GM18907 (cell line): Measurements from ENCODE around the gene FUT8.
"Not testable (repeated sequence)": the region's sequence is repeated elsewhere in the genome, so short reads cannot be mapped to it uniquely, and the experiment has no call there.

Source experiments
- ATAC-seq: cut with Tn5 transposase; IDR thresholded peaks from one replicate; pipeline ENCODE4 v1.9.1; 2021; ENCODE audit warnings: mild to moderate bottlenecking, moderate library complexity; ENCODE audit not compliant: unreplicated experiment

Gene FUT8

DNA sequence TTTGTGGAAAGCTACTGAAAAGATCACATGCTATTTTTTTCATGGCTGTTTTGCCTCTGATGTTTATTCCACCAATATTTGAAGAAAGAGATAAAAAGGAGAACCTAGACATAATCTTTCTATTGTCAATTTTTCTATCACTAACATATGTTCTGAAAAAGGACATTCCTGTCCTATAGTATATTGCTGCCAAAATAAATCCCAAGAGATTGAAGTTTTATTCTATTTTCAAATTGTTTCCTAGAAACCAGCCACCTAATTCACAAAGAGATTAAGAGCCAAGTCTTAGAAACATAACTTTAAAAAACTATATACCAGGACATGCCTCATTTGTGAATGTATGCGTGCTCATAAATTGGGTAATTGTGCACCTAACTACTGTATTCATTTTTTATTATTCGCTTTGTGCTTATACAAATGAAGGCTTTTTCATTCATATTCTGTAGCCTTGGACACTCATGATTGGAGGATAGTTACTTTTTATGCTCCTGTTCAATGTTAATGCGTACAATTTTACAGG, 200.7 kb downstream of the FUT8 start:
- ATAC-seq = no peak

DNA sequence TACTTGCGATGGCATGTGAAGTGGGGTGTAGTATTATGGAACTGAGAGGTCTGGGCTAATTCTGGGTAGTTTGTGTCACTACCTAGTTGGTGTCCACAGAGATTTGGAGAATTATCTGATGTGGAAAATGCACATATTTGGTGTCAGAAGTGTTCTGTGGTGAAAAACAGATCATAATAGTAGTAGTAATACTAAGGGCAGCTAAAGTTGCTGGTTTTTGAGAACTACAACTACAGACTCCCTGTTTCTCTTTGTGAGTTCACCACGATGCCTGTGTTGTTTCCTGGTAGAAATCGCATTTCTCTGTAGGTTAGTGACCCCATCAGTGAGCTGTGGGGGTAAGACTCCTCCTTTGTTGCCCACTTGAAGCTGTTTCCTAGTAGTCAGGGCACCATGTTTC, 206.5 kb downstream of the FUT8 start:
- ATAC-seq = no peak

DNA sequence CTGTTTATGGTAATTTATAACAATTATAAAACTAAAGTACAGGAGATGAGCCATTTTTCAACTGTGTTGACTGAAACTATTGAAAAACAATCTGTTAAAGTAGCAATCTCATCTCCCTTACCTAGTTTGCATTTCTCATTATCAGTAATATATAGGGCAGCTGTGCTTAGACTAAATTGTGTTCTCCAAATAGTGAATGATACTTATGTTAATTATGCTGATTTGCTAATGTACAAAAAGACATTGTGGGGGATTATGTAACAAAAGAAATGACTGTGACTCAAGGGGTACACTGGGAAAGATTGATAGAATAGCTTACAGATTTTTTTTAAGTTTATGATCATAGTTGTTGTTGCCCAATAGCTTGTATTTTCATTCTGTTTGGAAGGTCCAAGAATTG, 207.7 kb downstream of the FUT8 start:
- no peak for ATAC-seq

DNA sequence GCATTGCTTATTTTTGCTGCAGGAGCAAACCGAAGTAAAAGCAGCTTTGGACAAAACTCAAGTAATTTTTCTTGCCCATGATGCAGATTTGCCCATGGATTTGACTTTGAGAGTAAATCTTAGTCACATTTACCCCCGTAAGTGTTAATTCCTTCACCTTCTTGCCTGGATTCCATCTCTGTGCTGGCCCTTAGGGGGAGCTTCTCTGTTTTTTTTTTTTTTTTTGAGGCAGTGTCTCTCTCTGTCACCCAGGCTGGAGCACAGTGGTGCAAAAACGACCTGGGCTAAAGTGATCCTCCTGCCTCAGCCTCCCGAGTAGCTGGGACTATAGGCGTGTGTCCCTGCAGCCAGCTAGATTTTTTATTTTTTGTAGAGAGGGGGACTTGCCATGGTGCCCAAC, 210.2 kb downstream of the FUT8 start:
- ATAC-seq = no peak

DNA sequence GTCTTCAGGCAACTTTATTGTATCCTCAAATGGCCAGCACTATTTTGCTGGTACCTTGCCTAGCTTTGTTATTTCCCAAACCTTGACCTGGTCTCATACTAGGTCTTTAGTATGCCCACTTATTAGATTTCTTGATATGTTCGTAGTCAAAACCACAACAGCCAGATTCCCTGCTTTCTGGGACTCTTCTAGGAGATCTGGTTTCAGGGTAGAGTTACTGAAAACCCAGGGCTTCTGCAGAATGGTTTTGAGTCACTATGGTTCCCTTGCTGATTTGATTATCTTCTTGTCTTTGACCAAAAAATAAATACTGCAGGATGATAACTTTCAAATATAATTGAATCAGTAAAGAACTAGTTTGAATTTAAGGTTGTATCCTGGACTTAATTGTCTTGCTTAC, 211.2 kb downstream of the FUT8 start:
- ATAC-seq = no peak

DNA sequence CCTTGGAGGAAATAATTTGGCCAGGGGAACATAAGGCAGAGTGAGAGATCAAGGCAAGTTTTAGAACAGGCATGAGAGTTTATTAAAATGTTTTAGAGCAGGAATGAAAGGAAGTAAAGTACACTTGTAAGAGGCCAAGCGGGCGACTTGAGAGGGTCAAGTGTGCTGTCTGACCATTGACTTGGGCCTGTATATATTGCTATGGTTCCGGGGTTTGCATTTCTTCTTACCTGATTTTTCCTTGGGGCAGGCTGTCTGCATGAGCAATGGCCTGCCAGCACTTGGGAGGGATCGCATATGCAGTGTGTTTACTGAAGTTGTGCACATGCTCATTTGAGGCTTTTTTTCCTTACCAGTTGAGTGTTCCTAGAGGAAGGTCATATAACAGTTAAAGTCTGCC, 214.8 kb downstream of the FUT8 start:
- no peak for ATAC-seq

DNA sequence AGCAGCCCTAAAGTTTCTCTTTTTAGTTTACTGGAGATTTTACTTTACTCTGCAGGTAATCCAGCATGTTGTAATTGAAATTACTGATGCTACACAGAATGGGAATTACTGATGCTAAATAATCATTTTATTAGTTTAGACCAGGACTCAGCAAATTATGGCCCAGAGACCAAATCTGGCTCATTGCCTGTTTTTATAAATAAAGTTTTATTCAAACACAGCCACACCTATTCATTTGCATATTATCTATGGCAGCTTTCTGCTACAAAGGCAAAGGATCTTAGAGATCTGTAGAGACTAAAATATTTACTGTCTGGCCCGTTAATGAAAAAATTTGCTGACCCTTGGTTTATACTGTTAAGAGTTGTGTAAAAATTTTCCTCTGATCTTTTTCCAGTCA, 216.1 kb downstream of the FUT8 start:
- ATAC-seq = no peak

DNA sequence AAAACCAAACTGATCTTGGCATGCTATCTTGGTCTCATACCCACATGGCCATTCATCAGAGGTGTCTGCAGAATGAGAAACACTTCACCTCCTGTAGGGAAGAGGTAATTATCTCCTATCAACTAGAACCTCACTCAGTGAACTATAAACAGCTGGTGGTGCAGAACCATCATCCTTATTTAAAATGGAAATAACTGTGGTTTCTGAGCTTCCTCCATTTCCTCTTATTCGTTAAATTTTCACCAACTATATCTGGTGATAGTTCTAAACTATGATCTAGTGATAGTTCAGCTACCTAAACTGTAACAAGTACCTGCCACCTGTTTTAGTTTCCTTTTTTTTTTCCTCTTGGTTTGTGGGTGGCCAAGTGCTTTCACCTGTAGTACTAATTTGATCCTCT, 218.5 kb downstream of the FUT8 start:
- ATAC-seq = peak; percentile 54

DNA sequence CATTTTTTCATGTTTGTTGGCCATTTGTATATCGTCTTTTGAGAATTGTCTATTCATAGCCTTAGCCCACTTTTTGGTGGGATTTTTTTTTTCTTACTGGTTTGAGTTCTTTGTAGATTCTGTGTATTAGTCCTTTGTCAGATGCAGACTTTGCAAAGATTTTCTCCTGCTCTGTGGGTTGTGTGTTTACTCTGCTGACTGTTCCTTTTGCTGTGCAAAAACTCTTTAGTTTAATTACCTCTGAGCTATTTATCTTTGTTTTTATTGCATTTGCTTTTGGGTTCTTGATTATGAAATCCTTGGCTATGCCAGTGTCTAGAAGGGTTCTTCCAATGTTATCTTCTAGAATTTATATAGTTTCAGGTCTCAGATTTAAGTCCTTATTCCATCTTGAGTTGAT, 220.0 kb downstream of the FUT8 start:
- no peak for ATAC-seq

DNA sequence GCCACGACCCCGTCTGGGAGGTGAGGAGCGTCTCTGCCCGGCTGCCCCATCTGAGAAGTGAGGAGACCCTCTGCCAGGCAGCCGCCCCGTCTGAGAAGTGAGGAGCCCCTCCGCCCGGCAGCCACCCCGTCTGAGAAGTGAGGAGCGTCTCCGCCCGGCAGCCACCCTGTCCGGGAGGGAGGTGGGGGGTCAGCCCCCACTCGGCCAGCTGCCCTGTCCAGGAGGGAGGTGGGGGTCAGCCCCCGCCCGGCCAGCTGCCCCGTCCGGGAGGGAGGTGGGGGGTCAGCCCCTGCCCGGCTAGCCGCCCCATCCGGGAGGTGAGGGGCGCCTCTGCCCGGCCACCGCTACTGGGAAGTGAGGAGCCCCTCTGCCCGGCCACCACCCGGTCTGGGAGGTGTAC, 221.1 kb downstream of the FUT8 start:
- ATAC-seq = not testable (repeated sequence)

DNA sequence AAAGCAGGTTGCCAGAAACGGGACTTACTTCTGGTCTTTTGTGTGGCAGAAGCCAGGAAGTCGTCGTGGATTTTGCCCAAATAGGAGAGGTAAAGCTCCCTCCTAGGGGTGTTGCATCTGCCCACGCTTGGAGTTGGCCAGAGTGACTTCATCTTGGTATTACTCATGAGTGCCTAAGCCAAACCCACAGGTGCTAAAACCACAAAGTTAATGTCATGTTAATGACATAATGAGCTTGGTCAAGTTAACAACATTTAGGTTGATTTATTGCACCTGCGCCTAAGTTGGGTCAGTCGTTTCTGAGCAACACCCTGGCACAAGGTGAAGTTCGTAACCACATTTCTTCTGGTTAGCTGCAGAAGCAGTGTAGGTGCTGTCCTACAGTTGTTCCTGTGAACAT, 225.2 kb downstream of the FUT8 start:
- peak; percentile 83 for ATAC-seq

DNA sequence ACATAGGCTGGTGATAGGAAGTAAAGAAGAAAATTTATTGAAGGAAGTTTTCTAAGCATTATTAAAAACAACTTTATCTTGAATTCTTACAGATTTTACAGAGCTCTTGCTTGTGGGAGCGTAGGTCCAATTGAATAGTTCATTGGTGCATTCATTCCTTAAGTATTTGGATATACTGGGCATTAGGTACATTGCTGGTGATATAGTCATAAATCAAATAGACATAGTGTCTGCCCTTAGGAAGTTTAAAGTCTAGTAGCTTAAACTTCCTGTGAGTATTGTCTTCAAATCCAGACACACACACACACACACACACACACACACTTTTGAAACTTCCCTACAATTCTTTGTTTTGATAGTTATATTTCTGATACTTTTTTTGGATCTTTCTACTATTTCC, 226.7 kb downstream of the FUT8 start:
- no peak for ATAC-seq

DNA sequence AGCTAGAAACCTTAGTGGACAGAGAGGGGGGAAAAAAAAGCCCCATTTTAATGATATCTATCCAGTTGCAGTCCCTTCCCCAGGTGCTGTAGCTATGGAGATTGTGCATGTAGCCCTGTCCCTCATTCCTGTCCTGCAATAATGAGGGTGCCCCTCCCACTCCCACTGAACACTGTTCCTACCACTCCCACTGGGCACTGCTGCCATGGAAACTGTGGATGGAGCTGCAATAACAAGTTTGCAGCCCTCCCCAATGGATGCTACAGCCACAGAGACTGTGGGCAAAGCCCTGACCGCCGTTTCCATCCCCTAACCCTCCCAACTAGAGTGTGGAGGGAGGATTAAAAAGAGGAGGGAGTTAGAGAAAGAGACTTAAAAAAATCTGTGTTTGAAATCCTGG, 238.3 kb downstream of the FUT8 start:
- ATAC-seq = no peak

DNA sequence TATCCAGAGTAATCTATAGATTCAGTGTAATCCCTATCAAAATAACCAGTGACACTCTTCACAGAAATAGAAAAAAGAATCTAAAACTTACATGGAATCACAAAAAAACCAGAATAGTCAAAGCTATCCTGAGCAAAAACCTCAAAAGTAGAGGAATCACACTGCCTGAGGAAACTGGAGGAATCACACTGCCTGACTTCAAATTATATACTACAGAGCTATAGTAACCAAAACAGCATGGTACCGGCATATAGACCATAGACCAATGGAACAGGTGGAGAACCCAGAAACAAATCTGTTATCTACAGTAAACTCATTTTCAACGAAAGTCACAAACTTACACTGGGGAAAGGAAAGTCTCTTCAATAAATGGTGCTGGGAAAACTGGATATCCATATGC, 244.0 kb downstream of the FUT8 start:
- no peak for ATAC-seq

DNA sequence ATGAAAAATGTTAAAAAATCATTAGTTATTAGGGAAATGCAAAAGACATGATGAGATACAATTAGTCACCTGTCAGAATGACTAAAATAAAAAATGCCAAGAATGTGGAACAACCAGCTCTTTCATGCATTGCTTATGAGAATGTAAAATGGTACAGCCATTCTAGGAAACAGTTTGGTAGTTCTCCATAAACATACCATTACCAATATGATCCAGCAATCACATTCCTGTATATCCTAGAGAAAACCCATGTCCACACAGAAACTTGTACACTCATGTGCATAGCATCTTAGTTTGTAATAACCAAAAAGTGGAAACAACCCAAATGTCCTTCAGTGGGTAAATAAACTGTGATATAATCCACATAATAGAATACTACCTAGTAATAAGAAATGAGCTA, 245.7 kb downstream of the FUT8 start:
- ATAC-seq = no peak

DNA sequence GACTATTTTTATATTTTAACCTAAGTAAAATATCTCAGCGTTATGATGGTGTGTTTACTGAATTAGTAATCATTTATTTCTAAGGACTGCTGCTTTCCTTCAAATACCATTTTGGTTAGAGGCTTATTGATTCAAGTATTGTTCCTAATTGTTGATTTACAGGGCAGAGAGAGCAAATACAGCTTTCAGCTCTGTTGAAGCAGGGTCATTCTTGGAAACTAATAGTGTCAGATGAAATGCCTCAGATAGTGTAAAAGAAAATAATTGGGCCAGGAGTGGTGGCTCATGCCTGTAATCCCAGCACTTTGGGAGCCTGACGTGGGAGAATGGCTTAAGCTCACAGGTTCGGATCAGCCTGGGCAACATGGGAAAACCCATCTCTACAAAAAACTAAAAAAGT, 249.3 kb downstream of the FUT8 start:
- no peak for ATAC-seq

DNA sequence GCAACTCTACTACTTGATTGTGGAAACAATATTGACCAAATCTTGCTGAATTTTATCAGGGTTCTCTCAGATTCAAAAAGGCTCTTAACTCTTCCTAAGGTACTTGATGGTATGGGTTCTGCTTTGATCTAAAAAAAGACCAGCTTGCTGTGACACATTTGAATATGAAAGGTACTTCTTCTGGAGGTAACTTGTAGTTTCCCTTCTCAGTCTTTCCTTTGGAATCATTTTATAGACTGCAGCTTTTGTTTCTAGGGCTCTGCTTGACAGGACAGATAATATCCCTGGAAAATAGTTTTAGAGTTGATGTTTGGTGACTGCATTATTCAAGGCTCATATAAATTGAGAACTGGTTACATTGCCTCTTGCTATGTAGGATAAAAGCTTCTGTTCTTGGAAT, 251.9 kb downstream of the FUT8 start:
- ATAC-seq = no peak

DNA sequence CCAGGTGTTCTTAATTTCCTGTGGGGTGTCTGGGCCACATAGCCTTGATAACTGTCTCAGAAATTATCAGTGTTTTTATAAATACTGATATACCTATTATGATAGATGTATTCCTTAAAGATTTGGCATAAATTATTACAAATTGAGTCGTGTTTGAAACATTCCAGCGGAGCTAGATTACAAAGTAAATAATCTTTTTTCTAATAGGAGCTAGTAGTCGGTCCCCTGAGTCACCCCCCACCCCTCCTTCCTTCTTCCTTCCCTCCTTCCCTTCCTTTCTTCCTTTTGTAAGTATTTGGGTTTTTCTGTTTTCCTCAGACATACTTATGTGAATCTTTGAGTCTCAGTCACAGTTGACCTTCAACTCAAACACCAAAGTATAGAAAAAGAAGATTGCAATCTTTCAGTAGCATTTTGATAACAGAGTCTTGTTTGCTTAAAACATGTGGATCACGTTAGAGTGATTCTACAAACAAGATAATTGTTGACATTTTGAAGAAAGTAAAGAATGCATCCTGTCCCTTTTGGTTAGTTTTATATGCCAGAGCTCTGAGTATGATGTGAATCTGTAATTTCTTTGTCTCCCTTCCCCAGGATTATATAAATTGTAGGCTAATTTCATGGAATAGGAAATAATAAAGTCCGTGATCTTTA, 264.0 kb downstream of the FUT8 start:
- ATAC-seq = no peak

DNA sequence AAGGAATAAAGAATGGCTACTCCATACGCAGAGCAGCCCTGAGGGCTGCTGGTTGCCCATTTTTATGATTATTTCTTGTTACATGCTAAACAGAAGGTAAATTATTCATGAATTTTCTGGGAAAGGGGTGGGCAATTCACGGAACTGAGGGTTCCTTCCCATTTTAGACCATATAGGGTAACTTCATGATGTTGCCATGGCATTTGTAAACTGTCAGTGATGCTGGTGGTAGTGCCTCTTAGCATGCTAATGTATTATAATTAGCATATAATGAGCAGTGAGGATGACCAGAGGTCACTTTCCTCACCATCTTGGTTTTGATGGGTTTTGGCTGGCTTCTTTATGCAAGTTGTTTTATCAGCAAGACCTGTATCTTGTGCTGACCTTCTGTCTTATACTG, 273.0 kb downstream of the FUT8 start:
- no peak for ATAC-seq

DNA sequence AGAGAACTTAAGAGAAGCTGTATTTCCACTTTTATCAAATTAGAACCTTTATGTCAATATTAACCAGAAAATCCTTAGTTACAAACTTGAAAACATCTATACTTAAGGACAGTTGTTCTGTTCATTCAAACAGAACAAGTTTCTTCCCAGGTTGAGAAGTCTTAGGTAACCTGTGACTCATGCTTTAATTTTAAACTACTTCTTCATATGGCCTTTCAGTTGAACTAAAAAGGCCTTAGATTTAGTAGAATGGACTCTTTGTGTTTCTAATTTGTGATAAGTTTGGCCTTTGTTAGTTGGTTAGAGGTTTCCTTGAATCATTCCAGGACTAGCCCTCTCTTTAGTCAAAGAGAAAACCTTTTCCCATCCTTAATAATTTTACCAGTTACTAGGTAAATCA, 274.2 kb downstream of the FUT8 start:
- no peak for ATAC-seq

DNA sequence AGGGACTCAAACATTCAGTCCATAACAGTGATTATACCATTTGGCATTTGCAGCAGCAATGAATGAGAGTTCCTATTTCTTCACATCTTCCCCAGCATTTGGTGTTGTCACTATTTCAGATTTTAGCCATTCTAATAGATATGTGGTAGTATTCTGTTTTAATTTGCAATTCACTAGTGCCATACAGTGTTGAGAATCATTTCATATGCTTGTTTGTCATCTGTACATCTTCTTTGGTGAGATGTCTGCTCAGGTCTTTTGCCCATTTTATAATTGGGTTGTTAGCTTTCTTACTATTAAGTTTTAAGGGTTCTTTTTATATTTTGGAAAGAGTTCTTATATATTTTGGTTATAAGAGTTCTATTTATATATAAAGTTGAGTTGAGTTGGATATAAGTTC, 276.5 kb downstream of the FUT8 start:
- no peak for ATAC-seq

DNA sequence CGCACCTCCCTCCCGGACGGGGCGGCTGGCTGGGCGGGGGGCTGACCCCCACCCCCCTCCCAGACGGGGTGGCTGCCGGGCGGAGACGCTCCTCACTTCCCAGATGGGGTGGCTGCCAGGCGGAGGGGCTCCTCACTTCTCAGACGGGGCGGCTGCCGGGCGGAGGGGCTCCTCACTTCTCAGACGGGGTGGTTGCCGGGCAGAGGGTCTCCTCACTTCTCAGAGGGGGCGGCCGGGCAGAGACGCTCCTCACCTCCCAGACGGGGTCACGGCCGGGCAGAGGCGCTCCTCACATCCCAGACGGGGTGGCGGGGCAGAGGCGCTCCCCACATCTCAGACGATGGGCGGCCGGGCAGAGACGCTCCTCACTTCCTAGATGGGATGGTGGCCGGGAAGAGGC, 280.0 kb downstream of the FUT8 start:
- ATAC-seq = not testable (repeated sequence)

DNA sequence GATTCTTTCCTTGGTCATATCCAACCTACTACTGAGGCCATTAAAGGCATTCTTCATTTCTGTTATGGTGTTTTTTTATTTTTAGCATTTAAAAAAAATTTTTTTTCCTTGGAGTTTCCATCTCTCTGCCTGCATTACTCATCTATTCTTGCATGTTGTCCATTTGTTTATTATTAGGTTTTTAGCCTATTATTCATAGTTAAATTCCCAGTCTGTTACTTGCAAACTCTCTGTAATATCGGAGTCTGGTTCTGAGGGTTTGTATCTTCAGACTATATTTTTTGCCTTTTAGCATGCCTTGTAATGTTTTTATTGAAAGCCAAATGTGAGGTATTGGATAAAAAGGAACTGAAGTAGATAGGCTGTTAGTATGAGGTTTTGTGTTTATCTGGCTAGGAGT, 284.3 kb downstream of the FUT8 start:
- ATAC-seq = no peak
